Measurements from ENCODE around the gene GMEB2.

GMEB2 gene

DNA sequence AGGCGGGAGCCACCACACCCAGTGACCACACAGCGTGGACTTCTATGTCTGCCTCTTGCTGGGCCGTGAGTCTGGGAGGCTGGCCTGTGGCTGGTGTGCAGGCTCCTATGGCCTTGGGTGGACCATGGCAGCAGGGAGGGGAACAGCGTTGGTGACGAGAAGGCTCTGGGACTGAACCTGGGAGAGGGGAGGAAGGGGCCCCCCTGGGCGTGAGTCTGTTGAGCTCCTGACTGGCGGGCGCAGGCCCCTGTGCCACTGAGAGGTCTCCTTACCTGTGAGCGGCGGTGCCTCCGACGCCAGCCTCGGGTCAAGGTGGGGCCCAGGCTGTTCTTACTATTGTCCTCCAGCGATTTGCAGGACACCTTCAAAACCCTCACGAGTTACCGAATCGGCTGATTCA is 40.1 kb downstream of the GMEB2 start:
- no peak for TF ChIP-seq CTCF (IDR thresholded peaks at IDR 0.05; ENCODE audit: insufficient read depth, low read depth, low read length, missing control alignments)
- no peak for DNase-seq (ENCODE audit: low read depth)

DNA sequence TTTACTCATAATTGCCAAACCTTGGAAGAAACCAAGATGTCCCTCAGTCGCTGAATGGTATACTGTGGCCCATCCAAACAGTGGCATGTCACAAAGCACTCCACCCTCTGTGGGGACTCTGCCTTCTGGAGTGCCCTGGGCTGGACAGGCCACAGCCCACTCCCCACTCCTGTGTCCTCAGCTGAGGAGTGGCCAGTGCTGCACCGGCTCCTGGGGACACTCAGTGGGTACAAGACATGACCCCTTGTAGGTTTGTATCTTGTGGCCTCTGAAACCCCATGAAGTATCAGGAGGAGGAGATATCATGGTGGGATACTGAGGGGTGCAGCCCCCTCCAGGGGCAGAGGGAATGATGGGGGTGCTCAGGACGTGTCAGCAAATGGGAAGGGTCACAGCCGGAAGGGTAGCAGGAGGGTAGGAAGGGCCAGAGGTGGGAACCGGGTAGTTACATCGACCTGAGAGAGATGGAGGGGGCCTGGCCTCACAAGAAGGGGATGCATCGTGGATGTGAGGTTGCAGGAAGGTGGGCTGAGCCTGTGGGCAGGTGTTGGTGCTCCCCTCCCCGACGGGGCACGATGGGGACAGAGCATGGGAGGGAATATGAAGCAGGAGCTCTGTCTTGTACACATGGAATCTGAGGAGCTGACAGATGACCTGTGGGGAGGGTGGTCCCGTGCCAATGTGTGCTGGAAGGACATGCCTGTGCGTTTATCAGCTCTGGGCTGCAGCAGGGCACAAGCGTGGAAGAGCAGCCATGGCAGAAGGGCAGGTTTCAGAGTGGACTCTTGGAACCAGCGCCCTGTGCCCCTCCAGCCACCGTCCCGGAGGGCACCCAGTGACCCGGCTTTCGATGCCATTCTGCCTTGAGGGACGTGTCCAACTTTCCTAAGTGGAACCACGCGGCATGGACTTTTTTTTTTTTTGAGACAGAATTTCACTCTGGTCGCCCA is 41.0 kb downstream of the GMEB2 start:
- DNase-seq (ENCODE audit: low read depth), result no peak
- TF ChIP-seq CTCF (IDR thresholded peaks at IDR 0.05; ENCODE audit: insufficient read depth, low read depth, low read length, missing control alignments), result no peak

More for the DNA sequence above, 40.1 kb downstream of the GMEB2 start:
- no peak overlapping the region for H3K4me3 ChIP-seq (ENCODE audit: low read depth, low read length)

GRCh38 chr20:63582382-63583063 is 44.4 kb downstream of the GMEB2 start:
- TF ChIP-seq CTCF (IDR thresholded peaks at IDR 0.05; ENCODE audit: insufficient read depth, low read depth, low read length, missing control alignments), result no peak
- DNase-seq (ENCODE audit: low read depth), result no peak
- no peak overlapping the region for H3K4me3 ChIP-seq (ENCODE audit: low read depth, low read length)

More for the DNA sequence above, 41.0 kb downstream of the GMEB2 start:
- H3K4me3 ChIP-seq (ENCODE audit: low read depth, low read length), result no peak overlapping the region

DNA sequence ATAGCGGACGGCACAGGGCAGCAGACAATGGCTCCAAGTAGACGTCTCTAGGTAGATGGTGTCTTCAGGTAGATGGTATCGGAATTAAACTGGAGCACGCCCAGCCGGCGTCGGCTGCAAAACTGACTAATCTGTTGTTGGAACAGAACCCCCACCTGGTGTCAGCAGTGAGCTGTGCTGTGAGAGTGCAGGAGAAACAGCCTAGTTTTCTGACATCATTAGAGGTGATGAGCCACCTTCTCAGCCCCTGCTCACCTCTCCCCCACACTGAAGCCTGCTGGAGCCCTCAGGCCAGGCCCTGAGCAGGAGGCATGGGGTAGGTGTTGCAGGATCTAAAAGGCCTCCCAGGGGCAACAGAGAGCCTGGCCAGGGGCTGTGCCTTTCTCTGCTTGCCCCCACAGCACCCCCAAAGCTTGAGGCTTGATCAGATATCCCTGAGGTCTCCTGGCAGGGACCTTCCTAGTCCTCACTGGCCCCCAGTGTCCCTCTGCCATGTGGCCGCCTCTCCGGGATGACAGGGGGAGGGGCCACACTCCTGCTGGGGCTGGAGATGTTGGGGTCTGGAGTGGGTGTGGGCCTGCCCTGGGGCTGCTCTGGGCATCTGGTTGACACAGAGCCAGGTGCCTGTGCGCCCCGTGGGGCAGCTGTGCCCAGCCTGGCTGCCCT is 46.0 kb downstream of the GMEB2 start:
- TF ChIP-seq CTCF (IDR thresholded peaks at IDR 0.05; ENCODE audit: insufficient read depth, low read depth, low read length, missing control alignments), result peak; percentile 77
- H3K4me3 ChIP-seq (ENCODE audit: low read depth, low read length), result no peak overlapping the region
- DNase-seq (ENCODE audit: low read depth), result peak; percentile 80

DNA sequence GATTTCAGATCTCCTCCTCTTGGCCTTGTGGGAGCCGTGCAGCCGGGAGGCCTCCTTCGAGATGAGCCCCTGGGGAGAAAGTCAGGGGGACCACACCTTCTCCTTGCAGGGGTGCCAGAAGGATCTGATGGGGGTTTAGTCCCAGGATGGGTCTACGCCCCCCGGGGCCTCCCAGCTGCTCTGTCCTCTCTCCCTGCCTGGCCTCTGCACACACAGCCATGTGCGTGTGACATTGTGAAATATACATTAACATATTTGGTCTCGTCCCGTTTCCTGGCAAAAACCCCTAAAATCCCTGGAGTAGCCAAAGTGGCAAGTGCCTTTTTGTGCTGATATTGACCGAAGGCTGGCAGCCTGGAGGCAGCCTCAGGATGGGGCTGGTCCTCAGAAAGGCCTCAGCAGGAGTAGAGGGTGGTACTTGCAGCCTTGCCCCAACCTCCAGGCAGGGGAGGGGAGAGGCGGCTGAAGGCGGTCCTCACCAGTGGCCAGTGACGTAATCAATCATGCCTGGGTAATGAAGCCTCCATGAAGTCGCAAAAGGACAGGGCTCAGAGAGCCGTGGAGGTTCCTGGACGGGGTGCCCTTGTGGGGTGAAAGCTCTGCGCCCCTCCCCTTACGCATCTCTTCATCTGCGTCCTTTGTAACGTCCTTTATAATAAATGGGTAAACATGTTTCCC is 47.7 kb downstream of the GMEB2 start:
- no peak for DNase-seq (ENCODE audit: low read depth)
- no peak for TF ChIP-seq CTCF (IDR thresholded peaks at IDR 0.05; ENCODE audit: insufficient read depth, low read depth, low read length, missing control alignments)
- no peak overlapping the region for H3K4me3 ChIP-seq (ENCODE audit: low read depth, low read length)

DNA sequence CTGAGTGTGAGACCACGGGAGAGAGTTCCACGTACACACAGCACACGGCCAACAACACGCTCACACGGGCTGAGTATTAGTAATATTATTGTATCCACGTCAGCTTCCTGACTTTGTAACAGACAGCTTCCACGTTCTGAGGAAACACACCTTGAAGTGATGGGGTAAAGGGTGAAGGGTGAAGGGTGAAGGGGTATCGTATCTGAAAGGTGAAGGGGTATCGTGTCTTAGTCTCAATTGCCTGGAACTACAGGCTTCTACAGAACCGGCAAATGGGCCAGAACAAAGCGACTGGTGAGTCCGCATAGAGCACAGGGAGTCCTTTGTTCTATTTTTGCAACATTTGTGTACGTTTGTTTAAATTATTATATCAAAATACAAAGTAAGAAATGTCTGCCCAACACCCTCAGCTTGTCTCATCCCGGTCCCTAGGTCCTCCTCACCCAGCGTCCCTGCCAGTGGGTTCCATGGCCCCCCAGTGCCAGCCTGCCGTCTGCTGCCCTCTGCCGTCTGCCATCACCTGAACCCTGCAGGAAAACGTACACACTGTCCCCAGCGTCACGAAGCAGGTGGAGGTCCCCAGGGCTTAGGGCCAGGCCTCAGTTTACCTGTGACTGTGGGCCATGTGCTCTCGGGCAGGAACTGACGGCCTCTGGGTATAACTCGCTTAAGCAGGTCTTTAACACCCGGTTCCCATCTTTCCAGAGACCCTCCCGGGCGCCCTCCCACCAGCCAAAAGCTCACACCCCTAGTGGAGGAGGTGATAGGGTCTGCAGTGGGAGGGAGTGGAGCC is 48.5 kb downstream of the GMEB2 start:
- no peak for DNase-seq (ENCODE audit: low read depth)
- no peak for TF ChIP-seq CTCF (IDR thresholded peaks at IDR 0.05; ENCODE audit: insufficient read depth, low read depth, low read length, missing control alignments)
- H3K4me3 ChIP-seq (ENCODE audit: low read depth, low read length), result no peak overlapping the region

Data from GM12865 (cell line).